GM18951 (cell line): ENCODE measurements around the gene EEF1E1.

ENCODE experiments used
- POLR2A ChIP-seq: IDR thresholded peaks from 4 replicates; pipeline ENCODE4 v1.6.1; 2011; ENCODE audit warnings: mild to moderate bottlenecking; ENCODE audit not compliant: insufficient read length, insufficient read depth; ENCODE audit errors: extremely low read depth
- in situ Hi-C: fragments of 300-500 bp; cut with MboI; formaldehyde crosslinking; loops from one replicate; pipeline ENCODE4 v1.12.0; 2022; ENCODE audit warnings: low sequenced_read_pairs, mixed read lengths, inconsistent platforms; ENCODE audit not compliant: unreplicated experiment

EEF1E1 gene

DNA sequence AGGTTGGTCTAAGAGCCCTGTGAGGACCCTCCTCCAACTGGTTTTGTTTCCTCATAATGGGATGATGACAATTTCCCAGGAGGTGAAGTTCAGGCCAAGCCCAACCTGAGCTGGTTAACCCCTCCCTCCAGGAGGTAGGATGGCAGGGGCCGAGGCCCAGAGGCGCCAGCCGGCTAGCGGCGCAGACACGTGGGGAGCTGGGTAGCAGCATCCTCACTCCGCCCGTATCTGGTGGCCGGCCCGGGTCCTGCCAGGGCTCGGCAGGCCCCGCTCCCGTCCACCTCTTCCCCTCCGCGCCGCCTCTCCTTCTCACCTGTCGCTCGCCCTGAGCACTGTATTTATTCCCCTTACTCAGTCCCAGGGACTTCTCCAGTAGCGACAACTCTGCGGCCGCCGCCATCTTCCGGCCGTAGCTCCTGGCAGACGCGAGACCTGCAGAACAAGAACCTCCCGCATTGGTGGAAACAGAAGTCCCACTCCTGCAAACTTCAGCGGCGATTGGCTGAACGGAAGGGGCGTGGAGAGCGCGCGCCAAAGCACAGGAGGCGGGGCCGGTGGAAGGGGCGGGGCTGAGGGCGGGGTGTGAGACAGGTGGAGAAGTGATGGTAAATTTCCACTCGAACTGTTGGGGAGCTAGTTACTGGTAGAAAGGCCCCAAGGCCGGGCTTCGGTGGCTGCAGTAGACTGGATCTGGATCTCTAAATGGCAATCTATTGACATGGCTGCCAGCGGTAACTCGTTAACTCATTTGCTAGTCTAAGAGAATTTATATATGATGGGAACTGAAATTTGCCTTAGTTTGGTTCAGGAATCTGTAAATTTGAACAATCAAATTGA, at the start of gene EEF1E1:
Gene EEF1E1, minus strand, starts transcription at position 427 of the 837 bp plus-strand sequence. Its CDS starts 27 bp downstream, at position 400.
- in situ Hi-C loops: no loop called here
- TF ChIP-seq POLR2A: peak; percentile 79

DNA sequence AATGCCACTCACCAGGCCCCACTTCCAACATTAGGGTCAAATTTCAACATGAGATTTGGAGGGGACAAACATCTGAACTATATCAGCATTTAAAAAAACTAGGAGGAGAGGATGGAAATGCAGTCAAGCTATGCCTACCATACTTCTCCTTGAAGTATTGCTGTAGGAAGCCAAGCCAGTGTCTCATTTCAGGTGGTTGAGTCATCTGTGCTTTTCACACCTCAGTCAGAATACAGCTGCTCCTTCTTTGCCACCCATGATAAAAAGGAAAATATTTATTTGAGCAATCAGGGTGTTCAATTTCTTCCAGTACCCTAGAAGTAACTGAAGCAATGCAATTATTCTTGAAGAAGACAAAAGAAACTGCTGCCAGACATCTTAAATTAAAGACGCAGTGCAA, 47.0 kb upstream of the EEF1E1 start:
- TF ChIP-seq POLR2A: no peak
- in situ Hi-C loops: no loop called here

DNA sequence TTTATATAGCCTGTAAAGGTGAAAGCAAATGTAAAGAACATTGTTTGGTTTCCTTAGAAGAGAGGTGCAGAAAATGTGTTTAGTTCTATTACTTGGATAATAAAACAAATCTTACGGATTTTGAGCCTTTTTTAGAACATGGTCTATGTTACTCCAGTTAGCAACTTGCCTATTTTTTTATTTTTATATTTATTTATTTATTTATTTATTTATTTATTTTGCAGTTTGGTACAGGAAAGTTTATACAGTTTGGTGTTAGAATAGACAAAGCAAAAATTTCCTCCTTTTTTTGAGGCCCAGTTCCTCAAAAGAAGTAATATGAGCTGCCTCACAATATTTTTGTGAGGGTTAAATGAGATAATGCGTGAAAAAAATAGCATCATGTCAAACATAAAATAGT, 41.6 kb upstream of the EEF1E1 start:
- in situ Hi-C loops: no loop called here
- TF ChIP-seq POLR2A: no peak

DNA sequence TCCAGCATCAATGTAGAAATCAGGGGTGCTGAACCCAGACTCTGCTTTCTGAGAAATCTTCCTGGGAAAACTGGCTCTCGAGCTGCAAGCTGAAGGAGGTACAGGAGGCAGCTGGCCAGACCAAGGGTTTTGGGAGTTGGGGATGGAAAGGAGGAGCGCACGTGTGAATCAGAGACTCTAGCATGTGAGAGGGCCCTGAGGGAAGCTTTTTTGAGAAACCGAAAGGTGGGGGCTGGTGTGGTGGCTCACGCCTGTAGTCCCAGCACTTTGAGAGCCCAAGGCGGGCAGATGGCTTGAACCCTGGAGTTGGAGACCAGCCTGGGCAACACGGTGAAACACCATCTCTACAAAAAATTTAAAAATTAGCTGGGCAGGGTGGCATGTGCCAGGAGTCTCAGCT, 37.1 kb upstream of the EEF1E1 start:
- in situ Hi-C loops: no loop called here
- TF ChIP-seq POLR2A: no peak

DNA sequence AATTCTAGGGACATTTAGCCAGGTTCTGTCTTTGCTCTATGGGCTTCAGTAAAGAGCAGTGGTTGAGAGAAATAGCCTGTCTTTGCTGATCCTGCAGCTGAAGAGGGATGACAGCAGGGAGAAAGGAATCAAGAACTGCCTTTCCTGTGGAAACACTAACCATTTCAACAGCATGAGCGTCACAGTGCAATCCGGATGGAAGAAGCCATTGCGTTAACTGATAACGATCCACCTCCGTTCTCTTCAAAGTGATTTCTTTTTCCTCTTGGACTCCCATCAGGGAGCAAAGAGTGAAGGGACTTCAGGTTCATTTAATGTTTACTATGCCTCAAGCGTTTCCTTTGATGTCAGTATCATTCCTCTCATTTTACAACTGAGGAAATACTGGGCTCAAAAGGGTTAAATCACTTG, 35.2 kb upstream of the EEF1E1 start:
- no peak for TF ChIP-seq POLR2A
- in situ Hi-C loops: no loop called here

DNA sequence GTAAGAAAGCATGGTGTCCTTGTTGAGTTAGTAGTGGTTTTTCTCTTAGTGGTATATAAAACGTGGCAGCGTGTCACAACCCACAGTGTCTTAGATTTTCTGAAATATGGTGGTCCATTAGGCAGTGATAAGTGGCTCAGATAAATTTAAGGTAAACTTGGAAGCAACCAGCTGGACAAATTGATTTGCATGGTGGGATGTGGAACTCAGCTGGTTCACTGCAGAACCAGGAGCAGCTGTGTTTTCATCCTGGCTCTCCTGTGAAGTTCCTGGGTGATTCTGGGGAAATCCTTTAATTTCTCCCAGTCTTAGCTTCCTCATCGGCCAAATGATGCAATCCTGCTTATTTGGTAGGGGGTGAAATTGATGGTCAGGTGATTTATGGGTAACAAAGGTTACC, 32.9 kb upstream of the EEF1E1 start:
- no peak for TF ChIP-seq POLR2A
- in situ Hi-C loops: no loop called here

DNA sequence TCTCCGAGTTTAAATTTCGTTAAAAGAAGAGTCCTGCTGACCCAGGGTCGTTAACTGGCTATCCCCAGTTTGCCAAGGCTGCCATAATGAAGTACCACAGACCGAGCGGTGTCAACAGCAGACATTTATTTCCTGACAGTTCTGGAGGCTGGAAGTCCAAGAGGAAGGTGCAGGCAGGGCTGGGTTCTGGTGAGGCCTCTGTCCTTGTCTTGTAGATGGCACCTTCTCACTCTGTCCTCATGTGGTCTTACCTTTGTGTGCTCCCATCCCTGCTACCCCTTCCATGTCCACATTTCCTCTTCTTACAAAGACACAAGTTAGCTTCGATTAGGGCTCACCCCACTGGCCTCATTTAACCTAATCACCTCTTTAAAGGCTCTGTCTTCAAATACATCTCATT, 29.8 kb upstream of the EEF1E1 start:
- in situ Hi-C loops: no loop called here
- no peak for TF ChIP-seq POLR2A

DNA sequence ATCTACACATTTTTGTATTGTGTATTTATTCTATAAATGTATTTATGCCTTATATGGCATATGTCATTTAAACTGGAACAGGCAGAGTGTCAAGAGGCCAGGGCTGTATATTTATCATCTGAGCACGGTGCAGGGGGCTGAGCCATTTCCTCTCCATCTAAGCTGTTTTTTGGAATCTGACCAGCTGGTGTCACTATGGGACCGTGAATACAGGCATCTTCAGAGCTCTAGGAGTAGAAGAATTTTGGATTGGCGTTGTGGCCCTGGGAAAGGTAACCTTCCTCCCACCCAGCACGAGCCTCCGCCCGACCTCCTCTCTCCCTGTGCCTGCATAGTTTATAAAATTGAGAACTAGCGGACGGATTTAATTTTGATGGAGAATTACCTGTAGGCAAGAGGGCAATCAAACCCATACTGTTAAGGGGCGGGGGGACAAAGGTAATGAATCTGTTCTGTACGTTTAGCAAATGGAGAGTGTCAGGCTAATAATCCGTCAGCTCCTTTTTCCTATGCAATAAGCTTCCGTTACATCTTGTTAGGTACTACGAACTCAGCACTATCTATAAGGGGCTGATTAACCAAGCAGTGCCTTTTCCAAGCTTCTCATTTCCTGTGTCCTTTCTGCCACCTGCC, 29.0 kb upstream of the EEF1E1 start:
- in situ Hi-C loops: no loop called here
- TF ChIP-seq POLR2A: no peak

DNA sequence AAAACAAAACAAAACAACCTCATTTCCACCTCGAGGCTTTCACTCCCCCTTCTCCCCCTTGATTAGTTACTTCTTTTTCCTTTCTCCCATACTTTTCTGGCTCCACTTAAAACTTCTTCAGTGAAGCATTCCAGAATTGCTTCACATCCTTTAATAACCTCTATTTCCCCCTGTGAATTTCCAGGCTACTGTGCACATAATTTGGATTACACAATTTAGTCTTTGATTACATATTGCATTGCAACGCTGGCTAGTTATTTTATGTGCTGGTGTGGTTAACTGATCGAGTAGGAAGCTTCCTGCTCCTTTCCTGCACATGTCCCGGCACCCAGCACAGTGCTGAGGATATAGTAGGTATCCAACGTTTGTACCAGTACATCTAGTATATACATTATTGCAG, 28.1 kb upstream of the EEF1E1 start:
- no peak for TF ChIP-seq POLR2A
- in situ Hi-C loops: no loop called here

DNA sequence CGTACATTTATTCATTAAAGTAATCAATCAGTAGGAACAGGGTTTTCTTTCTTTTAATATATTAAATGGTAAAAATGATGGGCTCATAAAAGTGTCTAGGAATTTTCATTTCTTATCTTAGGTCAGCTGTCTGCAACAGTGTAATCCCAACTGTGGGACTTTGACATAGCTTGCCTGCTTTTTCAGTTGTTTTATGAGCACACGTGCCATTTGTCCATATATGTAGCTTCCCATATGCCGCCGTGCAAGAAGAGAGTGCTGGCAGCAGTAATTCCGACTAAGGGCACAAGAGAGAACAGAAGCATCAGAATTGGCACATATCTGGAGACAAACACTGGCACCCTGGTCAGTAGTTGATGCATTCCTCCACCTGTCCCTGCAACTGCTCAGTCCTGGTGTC, 20.9 kb upstream of the EEF1E1 start:
- no peak for TF ChIP-seq POLR2A
- in situ Hi-C loops: no loop called here

DNA sequence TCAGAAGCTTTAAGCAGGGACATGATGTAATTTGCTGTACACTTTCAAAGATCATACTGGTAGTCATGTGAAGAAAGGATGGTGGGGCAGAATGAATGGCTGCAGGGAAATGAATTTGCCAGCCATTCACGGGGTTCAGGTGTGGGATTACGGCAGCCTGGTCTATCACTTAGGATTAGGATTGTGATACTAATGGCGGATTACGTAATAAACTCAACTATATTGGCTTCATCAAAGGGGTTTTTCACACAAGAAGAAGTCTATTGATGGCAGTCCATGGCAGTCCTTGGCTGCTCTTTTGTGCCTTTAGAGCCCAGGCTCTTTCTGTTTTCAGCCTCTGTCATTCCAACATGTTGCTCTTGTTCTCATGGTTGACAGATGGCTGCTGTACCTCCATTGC, 12.6 kb upstream of the EEF1E1 start:
- TF ChIP-seq POLR2A: no peak
- in situ Hi-C loops: no loop called here

DNA sequence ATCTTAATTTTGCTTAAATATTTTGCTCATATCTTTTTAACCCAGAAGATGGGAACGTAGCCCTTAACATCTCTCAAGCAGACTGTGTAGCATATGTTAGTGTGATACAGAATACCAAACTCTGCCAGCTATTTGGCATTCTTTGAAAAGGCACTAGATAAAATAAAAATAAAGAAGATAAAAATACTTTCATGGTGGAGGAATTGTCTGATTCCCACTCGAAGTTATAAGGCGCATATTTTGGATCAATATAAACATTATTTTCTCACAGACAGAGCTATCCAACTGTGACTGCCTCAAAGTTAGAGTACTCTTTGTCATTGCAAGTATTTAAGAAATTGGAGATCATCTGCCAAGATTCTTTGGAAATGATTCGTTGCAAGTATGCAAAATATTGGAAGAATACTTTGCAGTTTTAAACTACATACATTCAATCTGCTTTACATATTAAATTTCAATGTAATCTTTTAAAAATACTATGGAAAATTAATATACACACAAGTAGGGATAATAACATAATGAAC, 10.8 kb upstream of the EEF1E1 start:
- TF ChIP-seq POLR2A: no peak
- in situ Hi-C loops: no loop called here

DNA sequence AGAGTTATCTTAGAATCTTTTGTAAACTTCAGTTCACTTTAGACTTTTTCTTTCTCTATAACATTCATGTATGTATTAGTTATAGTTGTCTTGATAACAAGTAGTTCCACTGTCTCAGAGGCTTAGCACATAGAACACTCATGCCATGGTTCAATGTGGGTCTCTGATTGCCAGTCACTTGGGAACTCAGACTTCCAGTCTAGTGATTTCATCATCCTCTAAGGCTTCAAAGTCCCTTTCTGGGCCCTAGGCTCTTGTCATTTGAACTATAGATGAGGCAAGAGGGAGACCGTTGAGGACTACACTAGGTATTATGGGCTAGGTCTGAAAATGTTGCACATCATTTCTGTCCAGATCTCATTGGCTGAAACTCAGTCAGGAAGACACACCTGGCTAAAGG, 8.4 kb upstream of the EEF1E1 start:
- TF ChIP-seq POLR2A: no peak
- in situ Hi-C loops: no loop called here
